GM12872 (cell line): ENCODE measurements around the gene TSSC4.

Experiments
- TF ChIP-seq, protein P1 (sequence below): IDR thresholded peaks from 3 replicates; pipeline ENCODE4 v1.5.1; 2011; ENCODE audit warnings: low read depth, mild to moderate bottlenecking, low read length, moderate library complexity; ENCODE audit not compliant: insufficient read depth

Gene TSSC4

GRCh38 chr11:2385156-2386151 lies 15.1 kb upstream of the TSSC4 start:
- TF ChIP-seq, protein P1, sequence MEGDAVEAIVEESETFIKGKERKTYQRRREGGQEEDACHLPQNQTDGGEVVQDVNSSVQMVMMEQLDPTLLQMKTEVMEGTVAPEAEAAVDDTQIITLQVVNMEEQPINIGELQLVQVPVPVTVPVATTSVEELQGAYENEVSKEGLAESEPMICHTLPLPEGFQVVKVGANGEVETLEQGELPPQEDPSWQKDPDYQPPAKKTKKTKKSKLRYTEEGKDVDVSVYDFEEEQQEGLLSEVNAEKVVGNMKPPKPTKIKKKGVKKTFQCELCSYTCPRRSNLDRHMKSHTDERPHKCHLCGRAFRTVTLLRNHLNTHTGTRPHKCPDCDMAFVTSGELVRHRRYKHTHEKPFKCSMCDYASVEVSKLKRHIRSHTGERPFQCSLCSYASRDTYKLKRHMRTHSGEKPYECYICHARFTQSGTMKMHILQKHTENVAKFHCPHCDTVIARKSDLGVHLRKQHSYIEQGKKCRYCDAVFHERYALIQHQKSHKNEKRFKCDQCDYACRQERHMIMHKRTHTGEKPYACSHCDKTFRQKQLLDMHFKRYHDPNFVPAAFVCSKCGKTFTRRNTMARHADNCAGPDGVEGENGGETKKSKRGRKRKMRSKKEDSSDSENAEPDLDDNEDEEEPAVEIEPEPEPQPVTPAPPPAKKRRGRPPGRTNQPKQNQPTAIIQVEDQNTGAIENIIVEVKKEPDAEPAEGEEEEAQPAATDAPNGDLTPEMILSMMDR: no peak

- TF ChIP-seq, protein P1: no peak
These were observed 14.0 kb upstream of the TSSC4 start for GRCh38 chr11:2386591-2386990.

DNA sequence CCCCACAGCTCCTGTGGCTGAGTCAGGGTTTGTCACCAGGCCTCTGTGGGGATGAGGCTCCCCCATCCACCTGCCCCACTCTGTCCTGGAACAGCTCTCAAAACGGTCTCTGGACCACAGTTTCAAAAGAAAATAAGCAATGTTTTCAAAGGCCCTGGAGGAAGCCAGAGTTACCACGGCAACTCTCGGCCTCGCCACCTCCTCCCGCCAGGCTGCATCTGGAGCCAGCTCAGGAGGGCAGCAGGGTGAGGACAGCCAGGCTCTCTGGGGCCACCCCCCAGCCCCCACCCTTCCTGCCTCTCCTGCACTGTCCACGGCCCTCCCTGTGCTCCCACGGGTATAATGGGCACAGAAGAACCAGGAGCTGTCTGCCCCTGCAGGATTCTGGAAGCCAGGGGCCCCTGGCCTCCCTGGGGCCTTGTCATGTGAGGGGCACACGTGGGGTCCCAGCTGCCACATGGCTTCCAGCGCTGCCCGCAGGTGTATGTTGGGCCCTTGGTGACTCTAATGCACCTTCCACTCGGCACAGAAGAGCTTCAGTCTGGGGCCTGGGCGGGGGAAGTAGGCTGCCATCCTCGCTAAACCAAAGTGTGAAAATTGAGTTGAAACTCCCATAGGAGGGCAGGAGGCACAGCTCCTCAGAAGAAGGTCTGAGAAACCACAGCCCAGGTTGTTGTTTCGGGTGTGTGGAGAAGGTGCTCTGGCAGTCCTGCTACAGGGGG lies 13.1 kb upstream of the TSSC4 start:
- TF ChIP-seq, protein P1: no peak

- TF ChIP-seq, protein P1: no peak; the same call in 2 of the 3 replicates
These were observed 11.8 kb upstream of the TSSC4 start for GRCh38 chr11:2388431-2389376.

DNA sequence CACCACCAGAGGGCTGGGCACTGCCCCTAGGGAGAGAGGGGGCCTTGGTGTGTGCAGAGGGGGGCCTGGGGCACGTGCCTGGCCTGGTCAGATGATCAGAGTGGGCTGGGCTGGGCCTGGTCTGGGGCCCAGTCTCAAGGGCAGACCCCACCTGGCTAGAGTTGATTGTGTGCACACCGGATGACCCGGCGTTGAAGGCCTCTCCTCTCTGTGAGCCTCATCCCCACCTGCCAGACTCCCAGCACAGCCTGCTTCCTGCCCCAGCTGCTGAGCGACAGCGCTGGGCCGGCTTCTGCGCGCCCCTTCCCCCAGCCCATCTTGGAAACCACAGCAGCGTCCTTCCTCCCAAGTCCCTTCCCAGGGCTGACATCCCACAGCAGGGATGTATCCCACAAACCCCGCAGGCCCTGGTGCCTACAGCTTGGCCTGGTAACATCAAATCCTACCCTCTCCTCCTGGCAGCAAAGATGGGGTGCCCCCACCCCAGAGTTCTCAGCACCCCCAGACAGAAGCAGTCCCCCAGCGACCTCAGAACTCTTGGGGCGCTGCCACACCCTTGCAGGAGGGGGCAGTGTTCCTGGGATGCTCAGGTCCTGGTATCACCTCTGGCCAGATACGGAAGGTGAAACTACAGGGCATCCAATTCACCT lies 11.0 kb upstream of the TSSC4 start:
- TF ChIP-seq, protein P1: peak; percentile 34; the same call in 1 of the 3 replicates

DNA sequence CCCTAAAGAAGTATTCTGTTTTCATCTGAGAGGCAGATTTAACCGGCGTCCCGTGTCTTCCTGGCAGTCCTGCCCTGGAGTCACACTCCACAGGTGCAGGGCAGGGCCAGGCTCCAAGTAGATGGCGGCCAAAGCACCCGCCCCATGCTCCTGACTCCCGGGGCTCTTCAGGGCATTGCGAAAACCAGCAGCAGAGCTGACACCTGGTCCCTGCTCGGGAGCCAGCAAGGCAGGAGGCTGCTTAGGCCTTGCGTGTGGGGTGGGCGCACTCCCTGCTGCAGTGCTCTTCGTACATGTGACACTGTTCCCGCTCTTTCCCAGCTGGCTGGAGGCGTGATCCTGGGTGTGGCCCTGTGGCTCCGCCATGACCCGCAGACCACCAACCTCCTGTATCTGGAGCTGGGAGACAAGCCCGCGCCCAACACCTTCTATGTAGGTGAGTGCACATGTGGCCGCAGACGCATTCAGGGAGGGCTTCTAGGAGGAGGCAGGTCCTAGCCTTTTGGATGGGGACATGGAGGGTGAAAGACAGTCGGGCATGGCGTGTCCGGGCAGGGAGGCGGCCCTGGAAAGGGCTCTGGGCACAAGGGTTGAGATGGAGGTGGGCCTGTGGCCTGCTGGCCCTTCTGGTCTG lies 10.3 kb upstream of the TSSC4 start:
- TF ChIP-seq, protein P1: no peak
